Fibroblast of skin of abdomen (primary cell): ENCODE results near the gene MCF2L2.
"Not testable (repeated sequence)": the region's sequence is repeated elsewhere in the genome, so short reads cannot be mapped to it uniquely, and the experiment has no call there.

Experiments
- DNase-seq: peaks from one replicate; pipeline ENCODE4 v3.0.0-alpha.2; 2013

The MCF2L2 gene

GRCh38 chr3:183197734-183198133, 230.7 kb downstream of the MCF2L2 start:
- DNase-seq, result no peak

GRCh38 chr3:183195266-183195665, 233.2 kb downstream of the MCF2L2 start:
- DNase-seq, result no peak

- no peak for DNase-seq
These were observed 234.4 kb downstream of the MCF2L2 start for GRCh38 chr3:183193762-183194689.

GRCh38 chr3:183192650-183193300, 235.6 kb downstream of the MCF2L2 start:
- no peak for DNase-seq

- DNase-seq, result no peak
These were observed 238.8 kb downstream of the MCF2L2 start for GRCh38 chr3:183189641-183190040.

GRCh38 chr3:183188895-183189462, 239.4 kb downstream of the MCF2L2 start:
- DNase-seq, result peak; percentile 7

GRCh38 chr3:183185696-183186095, 242.7 kb downstream of the MCF2L2 start:
- DNase-seq, result peak; percentile 87

- no peak for DNase-seq
These were observed 245.4 kb downstream of the MCF2L2 start for GRCh38 chr3:183182732-183183610.

- DNase-seq, result no peak
These were observed 246.3 kb downstream of the MCF2L2 start for GRCh38 chr3:183182073-183182472.

GRCh38 chr3:183181606-183182005, 246.8 kb downstream of the MCF2L2 start:
- DNase-seq, result no peak

GRCh38 chr3:183180784-183181295, 247.6 kb downstream of the MCF2L2 start:
- no peak for DNase-seq

GRCh38 chr3:183180110-183180783, 248.2 kb downstream of the MCF2L2 start:
- DNase-seq, result no peak

- not testable (repeated sequence) for DNase-seq
These were observed 248.9 kb downstream of the MCF2L2 start for GRCh38 chr3:183179550-183179908.

- peak; percentile 13 for DNase-seq
These were observed 249.4 kb downstream of the MCF2L2 start for GRCh38 chr3:183178833-183179549.

- DNase-seq, result no peak
These were observed 249.9 kb downstream of the MCF2L2 start for GRCh38 chr3:183178512-183178832.

- DNase-seq, result no peak
These were observed 256.3 kb downstream of the MCF2L2 start for GRCh38 chr3:183172051-183172639.

GRCh38 chr3:183167975-183168374, 260.4 kb downstream of the MCF2L2 start:
- not testable (repeated sequence) for DNase-seq

- no peak for DNase-seq
These were observed 264.9 kb downstream of the MCF2L2 start for GRCh38 chr3:183163563-183163962.

GRCh38 chr3:183161552-183162336, 266.7 kb downstream of the MCF2L2 start:
- no peak for DNase-seq

GRCh38 chr3:183160616-183161015, 267.8 kb downstream of the MCF2L2 start:
- DNase-seq, result no peak
